GM19467 (cell line): ENCODE data around the gene TAF11L10.
"Not testable (repeated sequence)": the region's sequence is repeated elsewhere in the genome, so short reads cannot be mapped to it uniquely, and the experiment has no call there.

Experiments
- ATAC-seq: cut with Tn5 transposase; IDR thresholded peaks from one replicate; pipeline ENCODE4 v1.9.1; 2021; ENCODE audit warnings: mild to moderate bottlenecking, moderate library complexity; ENCODE audit not compliant: unreplicated experiment

TAF11L10 gene

GRCh38 chr5:17597728-17598127 lies at the start of gene TAF11L10:
TAF11L10 (minus strand) TSS chr5:17597828.
- ATAC-seq, result not testable (repeated sequence)

- ATAC-seq, result no peak
Observed at GRCh38 chr5:17634160-17634559, 36.5 kb upstream of the TAF11L10 start, which contains the start of gene TAF11L14. TAF11L14 (plus strand) TSS chr5:17634460.

- not testable (repeated sequence) for ATAC-seq
Observed at GRCh38 chr5:17631788-17632187, 34.2 kb upstream of the TAF11L10 start, which contains the start of gene TAF11L13. TAF11L13 (plus strand) TSS chr5:17632088.

DNA sequence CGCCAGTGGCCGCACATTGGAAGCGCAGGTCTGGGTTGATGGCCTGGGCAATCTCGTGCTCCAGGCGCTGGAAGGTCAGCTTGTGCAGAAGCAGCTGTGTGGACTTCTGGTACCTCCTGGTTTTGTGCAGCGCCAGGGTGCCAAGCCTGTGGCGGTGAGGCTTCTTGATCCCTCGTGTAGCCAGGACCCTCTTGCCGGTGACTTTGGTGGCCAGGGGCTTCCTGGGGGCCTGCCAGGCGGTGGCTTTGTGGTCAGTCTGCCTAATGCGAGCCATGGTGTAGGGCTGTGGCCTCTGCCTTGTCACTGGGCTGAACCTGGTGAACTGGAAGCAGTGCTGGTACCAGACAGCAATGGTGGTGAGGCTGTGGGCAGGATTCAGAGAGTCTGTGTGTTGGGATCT lies 28.1 kb upstream of the TAF11L10 start:
- ATAC-seq, result no peak

- ATAC-seq, result no peak
Observed at GRCh38 chr5:17620627-17621026, 23.0 kb upstream of the TAF11L10 start.

- no peak for ATAC-seq
Observed at GRCh38 chr5:17619354-17619753, 21.7 kb upstream of the TAF11L10 start.

GRCh38 chr5:17614872-17615605 lies 17.4 kb upstream of the TAF11L10 start:
- no peak for ATAC-seq

- ATAC-seq, result not testable (repeated sequence)
Observed at GRCh38 chr5:17610092-17610491, 12.5 kb upstream of the TAF11L10 start, which contains the start of gene TAF11L12. TAF11L12 (plus strand) TSS chr5:17610392.

GRCh38 chr5:17607461-17607860 lies 9.8 kb upstream of the TAF11L10 start:
- not testable (repeated sequence) for ATAC-seq

GRCh38 chr5:17604951-17605350 lies 7.3 kb upstream of the TAF11L10 start:
- ATAC-seq, result no peak

DNA sequence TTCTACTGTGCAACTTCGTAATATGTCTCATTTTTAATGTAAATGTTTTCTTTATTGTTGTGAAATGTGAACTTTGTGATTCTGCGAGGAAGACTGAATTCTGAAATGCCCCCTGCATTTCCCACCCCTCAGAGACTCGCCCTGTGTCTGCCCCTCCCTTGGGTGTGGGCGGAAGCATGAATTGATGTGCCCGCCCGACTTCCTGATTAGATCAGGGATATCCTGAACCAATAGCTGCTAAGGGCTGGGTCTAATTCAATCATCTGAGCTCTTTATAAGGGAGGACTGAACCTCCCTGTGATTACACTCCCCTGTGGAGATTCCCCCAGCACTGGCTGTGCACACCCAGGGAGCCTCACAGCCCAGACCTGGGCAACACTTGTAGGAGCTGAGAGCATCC lies 6.3 kb upstream of the TAF11L10 start, which contains the start of gene TAF11L11:
TSS of gene TAF11L11 (plus strand) at position 304 of the 400 bp plus-strand sequence.
- ATAC-seq, result not testable (repeated sequence)

- not testable (repeated sequence) for ATAC-seq
Observed at GRCh38 chr5:17594255-17594654, 3.4 kb downstream of the TAF11L10 start, which contains the start of gene TAF11L9. TAF11L9 (minus strand) TSS chr5:17594394.

DNA sequence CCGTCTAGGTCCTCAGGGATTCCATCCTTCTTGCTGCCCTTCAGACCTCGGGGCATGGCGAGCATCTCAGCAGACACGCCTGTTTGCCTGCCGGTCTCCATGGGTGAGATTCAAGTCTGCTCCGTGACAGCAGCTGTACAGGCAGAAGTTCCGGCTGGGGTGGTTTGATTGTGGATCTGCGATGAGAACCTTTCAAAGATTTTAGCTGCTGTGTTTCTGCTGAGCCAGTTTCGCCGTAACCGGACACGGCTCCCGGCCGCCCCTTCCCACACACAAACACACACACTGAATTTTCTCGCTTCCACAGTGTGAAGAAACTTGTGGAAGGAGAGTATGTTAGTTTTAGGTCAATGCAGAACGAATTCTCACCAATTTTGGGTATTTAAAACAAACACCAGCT lies 6.8 kb downstream of the TAF11L10 start, which contains the start of gene TAF11L8:
TSS of gene TAF11L8 (minus strand) at position 101 of the 400 bp plus-strand sequence.
- ATAC-seq, result not testable (repeated sequence)

DNA sequence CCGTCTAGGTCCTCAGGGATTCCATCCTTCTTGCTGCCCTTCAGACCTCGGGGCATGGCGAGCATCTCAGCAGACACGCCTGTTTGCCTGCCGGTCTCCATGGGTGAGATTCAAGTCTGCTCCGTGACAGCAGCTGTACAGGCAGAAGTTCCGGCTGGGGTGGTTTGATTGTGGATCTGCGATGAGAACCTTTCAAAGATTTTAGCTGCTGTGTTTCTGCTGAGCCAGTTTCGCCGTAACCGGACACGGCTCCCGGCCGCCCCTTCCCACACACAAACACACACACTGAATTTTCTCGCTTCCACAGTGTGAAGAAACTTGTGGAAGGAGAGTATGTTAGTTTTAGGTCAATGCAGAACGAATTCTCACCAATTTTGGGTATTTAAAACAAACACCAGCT lies 12.0 kb downstream of the TAF11L10 start, which contains the start of gene TAF11L7:
TSS of gene TAF11L7 (minus strand) at position 101 of the 400 bp plus-strand sequence.
- ATAC-seq, result not testable (repeated sequence)
